ENCODE results near the gene ITPR1. TPM values are rescaled to one million over a fixed set of nuclear protein-coding genes. Genes with fewer than 3 reads are reported as not detected.

ITPR1 gene
- total RNA-seq, 4 donors from 2014 or later, result 56.1 to 71.2 (median 61.9) TPM

DNA sequence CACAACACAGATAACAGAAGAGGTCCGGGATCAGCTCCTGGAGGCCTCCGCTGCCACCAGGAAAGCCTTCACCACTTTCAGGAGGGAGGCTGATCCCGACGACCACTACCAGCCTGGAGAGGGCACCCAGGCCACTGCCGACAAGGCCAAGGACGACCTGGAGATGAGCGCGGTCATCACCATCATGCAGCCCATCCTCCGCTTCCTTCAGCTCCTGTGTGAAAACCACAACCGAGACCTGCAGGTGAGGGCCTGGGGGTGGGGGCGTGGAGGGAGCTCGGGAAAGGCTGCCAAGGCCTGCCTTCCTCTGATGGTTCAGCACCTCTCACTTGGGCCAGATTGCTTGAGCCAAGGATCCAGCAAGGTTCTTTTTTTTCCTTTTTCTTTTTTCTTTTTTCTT, 275.4 kb downstream of the ITPR1 start:
- peaks cover 0 to 26% (median 12%) of the 10 kb centered on the region in 4 donors for H3K4me1 ChIP-seq
- H3K9me3 ChIP-seq, result peaks cover 0 to 3% (median 0%) of the 10 kb centered on the region in 4 donors
- no peak overlapping the region for H3K4me3 ChIP-seq
- H3K36me3 ChIP-seq, result peaks cover 0 to 13% (median 0%) of the 10 kb centered on the region in 3 donors
- H3K27ac ChIP-seq, result no peak overlapping the region
- 89 to 90% methylated on average over 12 of the region's 12 CpGs for WGBS, 2 donors
- no peaks in the 10 kb centered on the region for H3K27me3 ChIP-seq
- DNase-seq (ENCODE audit: low spot score in 2 of 2), result no peak
- TF ChIP-seq CTCF (IDR thresholded peaks at IDR 0.05) (no peak), EP300 (IDR thresholded peaks at IDR 0.05) (no peak), POLR2A (IDR thresholded peaks at IDR 0.05) (no peak)

- peaks cover 0 to 3% (median 0%) of the 10 kb centered on the region in 4 donors for H3K9me3 ChIP-seq
- 82 to 87% methylated on average over 5 of the region's 5 CpGs for WGBS, 2 donors
- H3K27ac ChIP-seq, result peak overlapping the region in 1 of 4 donors; percentile 85
These were observed 277.4 kb downstream of the ITPR1 start for GRCh38 chr3:4770561-4770960.

DNA sequence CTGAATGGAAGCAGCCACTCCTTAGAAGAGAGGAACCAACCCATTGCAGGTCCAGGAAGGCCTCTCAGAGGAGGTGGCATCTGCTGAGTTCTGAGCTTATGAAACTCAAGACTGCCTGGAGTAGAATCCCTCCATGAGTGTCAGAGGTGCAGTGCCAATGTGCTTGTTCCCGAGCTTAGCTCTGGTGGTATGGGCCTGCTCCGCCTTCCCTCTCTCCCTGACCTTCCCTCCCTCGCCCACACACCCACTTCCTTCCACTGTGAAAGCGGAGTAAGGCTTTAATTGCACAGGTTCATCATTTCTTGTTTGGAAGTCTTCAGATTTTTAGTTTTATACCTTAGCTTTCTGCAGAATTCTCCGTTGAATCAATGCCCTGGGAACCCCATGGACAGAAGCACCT, 278.1 kb downstream of the ITPR1 start:
- H3K4me3 ChIP-seq, result no peak overlapping the region
- no peak for TF ChIP-seq POLR2A (IDR thresholded peaks at IDR 0.05)
- TF ChIP-seq EP300 (IDR thresholded peaks at IDR 0.05), result no peak
- no peak for TF ChIP-seq CTCF (IDR thresholded peaks at IDR 0.05)
- peaks cover 0 to 28% (median 13%) of the 10 kb centered on the region in 4 donors for H3K4me1 ChIP-seq
- peak overlapping the region in 2 of 4 donors; percentile 81 to 85 for H3K27ac ChIP-seq
- WGBS, 2 donors, result 73 to 76% methylated on average over 5 of the region's 5 CpGs
- peaks cover 0 to 11% (median 0%) of the 10 kb centered on the region in 3 donors for H3K36me3 ChIP-seq
- no peak for DNase-seq (ENCODE audit: low spot score in 2 of 2)
- H3K9me3 ChIP-seq, result peaks cover 0 to 3% (median 0%) of the 10 kb centered on the region in 4 donors
- no peaks in the 10 kb centered on the region for H3K27me3 ChIP-seq

More at GRCh38 chr3:4770561-4770960, 277.4 kb downstream of the ITPR1 start:
- Histone ChIP-seq H3K4me3 (no peak overlapping the region), H3K4me1 (peaks cover 0 to 26% (median 12%) of the 10 kb centered on the region in 4 donors), H3K36me3 (peaks cover 0 to 13% (median 0%) of the 10 kb centered on the region in 3 donors), H3K27me3 (no peaks in the 10 kb centered on the region)
- TF ChIP-seq CTCF (IDR thresholded peaks at IDR 0.05) (no peak), EP300 (IDR thresholded peaks at IDR 0.05) (no peak), POLR2A (IDR thresholded peaks at IDR 0.05) (no peak)
- no peak for DNase-seq (ENCODE audit: low spot score in 2 of 2)

DNA sequence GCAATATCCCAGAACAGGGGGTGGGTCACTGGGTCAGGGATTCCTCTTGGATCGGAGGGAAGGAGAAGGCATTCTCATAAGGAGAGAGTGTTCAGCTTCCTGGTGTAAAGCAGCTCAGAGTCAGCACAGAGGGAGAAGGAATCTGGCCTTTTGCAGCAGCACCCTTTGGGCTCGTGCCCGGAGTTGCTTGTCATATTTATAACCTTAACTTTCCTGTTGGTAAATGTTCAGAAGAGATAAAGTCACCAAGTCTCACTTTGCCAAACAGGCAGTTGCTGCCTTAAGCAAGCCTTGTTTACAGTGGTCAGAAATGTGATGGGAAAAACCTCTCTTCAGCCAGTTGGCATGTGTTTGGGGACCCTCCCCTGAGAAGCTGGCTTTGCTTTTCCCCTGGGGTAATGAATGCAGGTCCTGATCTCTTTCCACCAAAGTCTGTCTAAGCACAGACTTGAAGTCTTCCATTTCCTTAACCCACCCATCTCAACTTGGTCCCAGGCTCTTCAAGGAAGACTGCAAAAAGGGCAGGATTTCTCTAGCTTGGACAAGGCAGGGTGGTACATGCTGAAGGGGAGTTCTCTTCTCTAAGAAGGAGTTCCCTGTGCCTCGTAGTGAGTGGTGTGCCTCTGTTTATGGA, 279.1 kb downstream of the ITPR1 start:
- peaks cover 0 to under 1% (median 0%) of the 10 kb centered on the region in 3 donors for H3K36me3 ChIP-seq
- TF ChIP-seq EP300 (IDR thresholded peaks at IDR 0.05) (peak in 1 of 2 donors; percentile 67), POLR2A (IDR thresholded peaks at IDR 0.05) (no peak)
- H3K27me3 ChIP-seq, result no peaks in the 10 kb centered on the region
- H3K4me1 ChIP-seq, result peaks cover 0 to 38% (median 18%) of the 10 kb centered on the region in 4 donors
- H3K4me3 ChIP-seq, result no peak overlapping the region
- peak; percentile 45 to 73 for DNase-seq (ENCODE audit: low spot score in 2 of 2)
- WGBS, 2 donors, result 25 to 31% methylated on average over 4 of the region's 4 CpGs
- H3K27ac ChIP-seq, result peak overlapping the region; percentile 23 to 85 (median 75)
- H3K9me3 ChIP-seq, result no peaks in the 10 kb centered on the region

DNA sequence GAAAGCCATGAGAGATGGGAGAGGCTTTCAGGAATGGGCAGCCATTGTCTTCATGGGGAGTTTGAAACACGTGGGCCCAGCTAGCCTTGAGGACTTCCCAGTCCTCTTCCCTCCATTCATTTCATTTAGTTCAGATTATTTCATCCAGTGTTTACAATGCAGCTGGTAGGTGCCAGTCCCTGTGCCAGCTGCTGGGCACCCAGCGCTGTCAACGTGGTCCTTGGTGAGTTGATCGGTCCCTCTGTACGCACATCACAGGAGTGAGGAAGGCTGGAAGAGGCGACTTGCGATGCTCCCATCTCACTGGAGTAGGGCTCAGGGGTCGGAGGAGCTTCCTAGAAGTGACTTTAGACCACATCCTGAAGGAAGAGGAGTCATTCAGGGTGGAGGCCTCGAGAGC, 279.7 kb downstream of the ITPR1 start:
- DNase-seq (ENCODE audit: low spot score in 2 of 2), result no peak
- Histone ChIP-seq H3K4me3 (no peak overlapping the region), H3K9me3 (no peaks in the 10 kb centered on the region), H3K27ac (peak overlapping the region; percentile 23 to 85 (median 75)), H3K36me3 (no peaks in the 10 kb centered on the region), H3K4me1 (peaks cover 0 to 42% (median 20%) of the 10 kb centered on the region in 4 donors), H3K27me3 (no peaks in the 10 kb centered on the region)
- 87 to 96% methylated on average over 9 of the region's 9 CpGs for WGBS, 2 donors
- TF ChIP-seq EP300 (IDR thresholded peaks at IDR 0.05) (no peak), CTCF (IDR thresholded peaks at IDR 0.05) (no peak)
